K562 (cell line): ENCODE data around the gene AIG1.

Experiments
- BRCA1 ChIP-seq, 2 experiments: fragments of 450-650 bp in 1 of 2; sonication (generic) in 1 of 2; formaldehyde crosslinking in 1 of 2; IDR thresholded peaks; 2 replicates each; pipeline versions ENCODE4 v1.5.0 to v1.6.1; 2017 to 2020; ENCODE audit warnings: mild to moderate bottlenecking in 1 of 2, missing genetic modification reagents in 1 of 2
- ELK1 ChIP-seq: sonication (generic); formaldehyde crosslinking; IDR thresholded peaks from 2 replicates; pipeline ENCODE4 v1.8.1; 2022; ENCODE audit warnings: missing genetic modification reagents
- FOXK1 ChIP-seq: sonication (generic); formaldehyde crosslinking; IDR thresholded peaks from 2 replicates; pipeline ENCODE4 v1.8.0; 2022; ENCODE audit warnings: missing genetic modification reagents, mild to moderate bottlenecking, borderline replicate concordance
- HDAC3 ChIP-seq: fragments of 450-650 bp; IDR thresholded peaks from 2 replicates; pipeline ENCODE4 v1.6.1; 2018; ENCODE audit warnings: borderline replicate concordance, mild to moderate bottlenecking, moderate library complexity; ENCODE audit not compliant: partially characterized antibody
- HEY1 ChIP-seq: fragments of 250-450 bp; sonication (Bioruptor Pico); IDR thresholded peaks from 2 replicates; pipeline ENCODE4 v1.5.0; 2020; ENCODE audit warnings: mild to moderate bottlenecking, moderate library complexity, borderline replicate concordance
- MYC ChIP-seq, 2 experiments: fragments of 250-450 bp in 1 of 2; sonication (Bioruptor Pico) in 1 of 2; IDR thresholded peaks; 2 replicates each; pipeline versions ENCODE4 v1.5.1 to v1.6.1; 2012 to 2021; ENCODE audit warnings: low read depth in 2 of 2, borderline replicate concordance in 1 of 2, improper control_type of control experiment in 1 of 2, low read length in 1 of 2, mild to moderate bottlenecking in 1 of 2, moderate library complexity in 1 of 2
- NCOA6 ChIP-seq: fragments of 450-650 bp; IDR thresholded peaks from 2 replicates; pipeline ENCODE4 v1.6.1; 2017; ENCODE audit warnings: mild to moderate bottlenecking
- NFE2L1 ChIP-seq: fragments of 450-650 bp; IDR thresholded peaks from 2 replicates; pipeline ENCODE4 v1.6.1; 2016; ENCODE audit warnings: missing genetic modification characterization, low read depth, mild to moderate bottlenecking, missing compliant biosample characterization, moderate library complexity, borderline replicate concordance
- ZBTB33 ChIP-seq: sonication (generic); formaldehyde crosslinking; IDR thresholded peaks from 2 replicates; pipeline ENCODE4 v1.8.1; 2023; ENCODE audit warnings: mild to moderate bottlenecking, missing genetic modification reagents
- ZNF134 ChIP-seq: fragments of 250-450 bp; sonication (Bioruptor Pico); conservative IDR thresholded peaks from 2 replicates; pipeline ENCODE4 v1.4.0; 2020
- ZNF592 ChIP-seq: fragments of 450-650 bp; IDR thresholded peaks from 2 replicates; pipeline ENCODE4 v1.6.1; 2017; ENCODE audit warnings: antibody characterized with exemption, mild to moderate bottlenecking
- ZNF639 ChIP-seq, 2 experiments: fragments of 200-800 bp in 1 of 2; sonication (Bioruptor generic) in 1 of 2; sonication (generic) in 1 of 2; formaldehyde crosslinking in 1 of 2; IDR thresholded peaks in 1 of 2; conservative IDR thresholded peaks in 1 of 2; 2 replicates each; pipeline versions ENCODE4 v1.5.0 to v1.6.1; 2016 to 2020; ENCODE audit warnings: missing compliant biosample characterization in 1 of 2, missing genetic modification characterization in 1 of 2, missing genetic modification reagents in 1 of 2

GRCh38 chr6:143136647-143137046 is 76.0 kb downstream of the AIG1 start:
- TF ChIP-seq ELK1 (CRISPR knock-in tag) (no peak), HEY1 (CRISPR knock-in tag) (no peak), BRCA1 (IDR thresholded peaks at IDR 0.05) (no peak), BRCA1 (CRISPR knock-in tag; IDR thresholded peaks at IDR 0.05) (no peak), MYC (IDR thresholded peaks at IDR 0.05; ENCODE audit: low read depth, low read length) (no peak), MYC (CRISPR knock-in tag; IDR thresholded peaks at IDR 0.05; ENCODE audit: borderline replicate concordance, low read depth) (no peak), ZNF134 (CRISPR knock-in tag) (no peak), NCOA6 (no peak), FOXK1 (no peak), NFE2L1 (tag) (no peak), ZNF592 (no peak), HDAC3 (no peak), ZBTB33 (no peak), ZNF639 (CRISPR knock-in tag; conservative IDR thresholded peaks at IDR 0.05 in 1 of 2, IDR thresholded peaks at IDR 0.05 in 1 of 2) (no peak)
